Neural progenitor cell (in vitro differentiated cells): Measurements from ENCODE around the gene SPAG6.

ENCODE experiments used
- EZH2phosphoT487 ChIP-seq: fragments of 200-600 bp; sonication (generic); IDR thresholded peaks from 2 replicates; pipeline ENCODE4 v1.6.1; 2017; ENCODE audit warnings: antibody characterized with exemption
- TF ChIP-seq, protein P1 (sequence below): fragments of 200-600 bp; sonication (generic); IDR thresholded peaks from 2 replicates; pipeline ENCODE4 v1.5.1; 2017; ENCODE audit warnings: antibody characterized with exemption, mild to moderate bottlenecking

GRCh38 chr10:22459496-22459895 is 114.2 kb downstream of the SPAG6 start:
- TF ChIP-seq, protein P1, sequence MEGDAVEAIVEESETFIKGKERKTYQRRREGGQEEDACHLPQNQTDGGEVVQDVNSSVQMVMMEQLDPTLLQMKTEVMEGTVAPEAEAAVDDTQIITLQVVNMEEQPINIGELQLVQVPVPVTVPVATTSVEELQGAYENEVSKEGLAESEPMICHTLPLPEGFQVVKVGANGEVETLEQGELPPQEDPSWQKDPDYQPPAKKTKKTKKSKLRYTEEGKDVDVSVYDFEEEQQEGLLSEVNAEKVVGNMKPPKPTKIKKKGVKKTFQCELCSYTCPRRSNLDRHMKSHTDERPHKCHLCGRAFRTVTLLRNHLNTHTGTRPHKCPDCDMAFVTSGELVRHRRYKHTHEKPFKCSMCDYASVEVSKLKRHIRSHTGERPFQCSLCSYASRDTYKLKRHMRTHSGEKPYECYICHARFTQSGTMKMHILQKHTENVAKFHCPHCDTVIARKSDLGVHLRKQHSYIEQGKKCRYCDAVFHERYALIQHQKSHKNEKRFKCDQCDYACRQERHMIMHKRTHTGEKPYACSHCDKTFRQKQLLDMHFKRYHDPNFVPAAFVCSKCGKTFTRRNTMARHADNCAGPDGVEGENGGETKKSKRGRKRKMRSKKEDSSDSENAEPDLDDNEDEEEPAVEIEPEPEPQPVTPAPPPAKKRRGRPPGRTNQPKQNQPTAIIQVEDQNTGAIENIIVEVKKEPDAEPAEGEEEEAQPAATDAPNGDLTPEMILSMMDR = no peak
- TF ChIP-seq EZH2phosphoT487 = no peak
